HEK293 (cell line): ENCODE data around the gene ZFP92.

Source experiments
- CTCF ChIA-PET: fragments of 350-600 bp; formaldehyde crosslinking; extraction: SDS; loops from one replicate; lab custom pipeline; 2021; ENCODE audit warnings: antibody characterized with exemption; lab: Yijun Ruan, JAX
- POLR2A ChIA-PET: fragments of 300-600 bp; formaldehyde crosslinking; extraction: SDS; loops from one replicate; lab custom pipeline; 2020; ENCODE audit warnings: antibody characterized with exemption, inconsistent platforms; lab: Yijun Ruan, JAX
- H3K27ac ChIP-seq: fragments of 200-500 bp; sonication (Bioruptor generic); 2 replicates; pipeline ENCODE4 v1.5.1; 2014; ENCODE audit warnings: low read depth, low read length, control low read depth, inconsistent platforms; ENCODE audit errors: extremely low read depth
- H3K36me3 ChIP-seq, 2 experiments: fragments of 200-500 bp in 1 of 2; sonication (Bioruptor generic) in 1 of 2; 1 replicate in 1 of 2; 2 replicates in 1 of 2; pipeline ENCODE4 v1.5.1; 2014 to 2017; ENCODE audit warnings: inconsistent platforms in 2 of 2, low read length in 2 of 2; ENCODE audit not compliant: control insufficient read depth in 2 of 2, insufficient read depth in 1 of 2
- H3K4me1 ChIP-seq: fragments of 200-500 bp; sonication (Bioruptor generic); 2 replicates; pipeline ENCODE4 v1.5.1; 2014; ENCODE audit warnings: mild to moderate bottlenecking, low read length, inconsistent platforms; ENCODE audit not compliant: control insufficient read depth, insufficient read depth
- H3K4me3 ChIP-seq: 2 replicates; pipeline ENCODE4 v1.5.1; 2011; ENCODE audit warnings: low read depth, mild to moderate bottlenecking, control low read depth, low read length, moderate library complexity
- H3K9me3 ChIP-seq: fragments of 200-500 bp; sonication (Bioruptor generic); 2 replicates; pipeline ENCODE4 v1.5.1; 2014; ENCODE audit warnings: low read depth, low read length, inconsistent platforms; ENCODE audit not compliant: control insufficient read depth, insufficient read depth
- GLIS2 ChIP-seq: fragments of 450-650 bp; formaldehyde crosslinking; IDR thresholded peaks from 2 replicates; pipeline ENCODE4 v1.5.1; 2016; ENCODE audit warnings: missing biosample characterization, missing genetic modification characterization
- REST ChIP-seq: fragments of 450-650 bp; formaldehyde crosslinking; IDR thresholded peaks from 2 replicates; pipeline ENCODE4 v1.5.1; 2016; ENCODE audit warnings: missing biosample characterization, missing genetic modification characterization
- ZBTB48 ChIP-seq: fragments of 450-650 bp; formaldehyde crosslinking; IDR thresholded peaks from 2 replicates; pipeline ENCODE4 v1.5.1; 2016; ENCODE audit warnings: missing biosample characterization, missing genetic modification characterization
- ZFP3 ChIP-seq: fragments of 450-650 bp; formaldehyde crosslinking; IDR thresholded peaks from 2 replicates; pipeline ENCODE4 v1.5.1; 2016; ENCODE audit warnings: low read depth, missing biosample characterization, missing genetic modification characterization
- ZNF239 ChIP-seq: fragments of 450-650 bp; formaldehyde crosslinking; IDR thresholded peaks from 2 replicates; pipeline ENCODE4 v1.5.1; 2016; ENCODE audit warnings: missing biosample characterization, missing genetic modification characterization
- ZNF26 ChIP-seq: fragments of 450-650 bp; formaldehyde crosslinking; IDR thresholded peaks from 2 replicates; pipeline ENCODE4 v1.5.1; 2016; ENCODE audit warnings: missing biosample characterization, missing genetic modification characterization
- ZNF311 ChIP-seq: fragments of 450-650 bp; formaldehyde crosslinking; IDR thresholded peaks from 2 replicates; pipeline ENCODE4 v1.5.1; 2017; ENCODE audit warnings: missing biosample characterization, missing genetic modification characterization, borderline replicate concordance
- ZNF341 ChIP-seq: fragments of 450-650 bp; formaldehyde crosslinking; IDR thresholded peaks from 2 replicates; pipeline ENCODE4; 2016; ENCODE audit warnings: low read depth, missing biosample characterization, missing genetic modification characterization
- ZNF394 ChIP-seq: fragments of 450-650 bp; formaldehyde crosslinking; IDR thresholded peaks from 2 replicates; pipeline ENCODE4 v1.5.1; 2016; ENCODE audit warnings: missing biosample characterization, missing genetic modification characterization, mild to moderate bottlenecking, moderate library complexity, borderline replicate concordance
- ZNF530 ChIP-seq: fragments of 450-650 bp; formaldehyde crosslinking; IDR thresholded peaks from 2 replicates; pipeline ENCODE4 v1.5.1; 2016; ENCODE audit warnings: low read depth, missing biosample characterization, missing genetic modification characterization
- ZNF548 ChIP-seq: fragments of 450-650 bp; formaldehyde crosslinking; IDR thresholded peaks from 2 replicates; pipeline ENCODE4 v1.5.1; 2016; ENCODE audit warnings: missing biosample characterization, missing genetic modification characterization
- ZNF639 ChIP-seq: fragments of 450-650 bp; formaldehyde crosslinking; IDR thresholded peaks from 2 replicates; pipeline ENCODE4 v1.5.1; 2016; ENCODE audit warnings: missing biosample characterization, missing genetic modification characterization
- ZNF776 ChIP-seq: fragments of 450-650 bp; formaldehyde crosslinking; IDR thresholded peaks from 2 replicates; pipeline ENCODE4 v1.5.0; 2017; ENCODE audit warnings: missing biosample characterization, missing genetic modification characterization, borderline replicate concordance
- ZNF785 ChIP-seq: fragments of 450-650 bp; formaldehyde crosslinking; IDR thresholded peaks from 2 replicates; pipeline ENCODE4 v1.5.1; 2016; ENCODE audit warnings: missing biosample characterization, missing genetic modification characterization
- ZNF791 ChIP-seq: fragments of 450-650 bp; formaldehyde crosslinking; IDR thresholded peaks from 2 replicates; pipeline ENCODE4 v1.5.1; 2016; ENCODE audit warnings: missing biosample characterization, missing genetic modification characterization
- ZXDB ChIP-seq: fragments of 450-650 bp; formaldehyde crosslinking; IDR thresholded peaks from 2 replicates; pipeline ENCODE4 v1.5.1; 2016; ENCODE audit warnings: missing biosample characterization, missing genetic modification characterization
- TF ChIP-seq, protein P1 (sequence below): fragments of 450-650 bp; formaldehyde crosslinking; IDR thresholded peaks from 2 replicates; pipeline ENCODE4 v1.5.1; 2016; ENCODE audit warnings: missing biosample characterization, missing genetic modification characterization, borderline replicate concordance
- TF ChIP-seq, protein P2 (sequence below): fragments of 450-650 bp; formaldehyde crosslinking; IDR thresholded peaks from 2 replicates; pipeline ENCODE4 v1.5.1; 2016; ENCODE audit warnings: missing biosample characterization, missing genetic modification characterization
- TF ChIP-seq, protein P3 (sequence below): fragments of 450-650 bp; formaldehyde crosslinking; IDR thresholded peaks from 2 replicates; pipeline ENCODE4 v1.5.1; 2016; ENCODE audit warnings: missing biosample characterization, missing genetic modification characterization
- TF ChIP-seq, protein P4 (sequence below): IDR thresholded peaks from 2 replicates; pipeline ENCODE4 v1.6.1; 2011; ENCODE audit warnings: mild to moderate bottlenecking, low read depth, low read length, borderline replicate concordance

The ZFP92 gene

GRCh38 chrX:153446950-153447580 is 35.8 kb downstream of the ZFP92 start (continued):
- TF ChIP-seq REST (tag by site-specific recombination) (no peak), ZNF341 (tag by site-specific recombination) (no peak)

GRCh38 chrX:153447581-153447960 is 36.3 kb downstream of the ZFP92 start:
- no peaks in the 10 kb centered on the region for H3K9me3 ChIP-seq
- peaks cover 0 to 12% of the 10 kb centered on the region in 2 experiments; a peak in 2 of 3 replicates for H3K36me3 ChIP-seq
- POLR2A ChIA-PET, result no interaction called here
- H3K4me3 ChIP-seq, result no peak overlapping the region
- CTCF ChIA-PET, result interaction anchor here (0.6 kb wide), 1 partner anchor 202 kb away, joined by 3 read pairs; no protein-coding TSS in a partner anchor
- H3K27ac ChIP-seq, result no peak overlapping the region
- H3K4me1 ChIP-seq, result no peaks in the 10 kb centered on the region
- no peak for TF ChIP-seq ZNF785 (tag by site-specific recombination)
- no peak for TF ChIP-seq ZBTB48 (tag by site-specific recombination)
- TF ChIP-seq ZNF530 (tag by site-specific recombination), result no peak
- TF ChIP-seq, protein P1, sequence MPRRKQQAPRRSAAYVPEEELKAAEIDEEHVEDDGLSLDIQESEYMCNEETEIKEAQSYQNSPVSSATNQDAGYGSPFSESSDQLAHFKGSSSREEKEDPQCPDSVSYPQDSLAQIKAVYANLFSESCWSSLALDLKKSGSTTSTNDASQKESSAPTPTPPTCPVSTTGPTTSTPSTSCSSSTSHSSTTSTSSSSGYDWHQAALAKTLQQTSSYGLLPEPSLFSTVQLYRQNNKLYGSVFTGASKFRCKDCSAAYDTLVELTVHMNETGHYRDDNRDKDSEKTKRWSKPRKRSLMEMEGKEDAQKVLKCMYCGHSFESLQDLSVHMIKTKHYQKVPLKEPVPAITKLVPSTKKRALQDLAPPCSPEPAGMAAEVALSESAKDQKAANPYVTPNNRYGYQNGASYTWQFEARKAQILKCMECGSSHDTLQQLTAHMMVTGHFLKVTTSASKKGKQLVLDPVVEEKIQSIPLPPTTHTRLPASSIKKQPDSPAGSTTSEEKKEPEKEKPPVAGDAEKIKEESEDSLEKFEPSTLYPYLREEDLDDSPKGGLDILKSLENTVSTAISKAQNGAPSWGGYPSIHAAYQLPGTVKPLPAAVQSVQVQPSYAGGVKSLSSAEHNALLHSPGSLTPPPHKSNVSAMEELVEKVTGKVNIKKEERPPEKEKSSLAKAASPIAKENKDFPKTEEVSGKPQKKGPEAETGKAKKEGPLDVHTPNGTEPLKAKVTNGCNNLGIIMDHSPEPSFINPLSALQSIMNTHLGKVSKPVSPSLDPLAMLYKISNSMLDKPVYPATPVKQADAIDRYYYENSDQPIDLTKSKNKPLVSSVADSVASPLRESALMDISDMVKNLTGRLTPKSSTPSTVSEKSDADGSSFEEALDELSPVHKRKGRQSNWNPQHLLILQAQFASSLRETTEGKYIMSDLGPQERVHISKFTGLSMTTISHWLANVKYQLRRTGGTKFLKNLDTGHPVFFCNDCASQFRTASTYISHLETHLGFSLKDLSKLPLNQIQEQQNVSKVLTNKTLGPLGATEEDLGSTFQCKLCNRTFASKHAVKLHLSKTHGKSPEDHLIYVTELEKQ (tag by site-specific recombination), result no peak
- TF ChIP-seq, protein P2, sequence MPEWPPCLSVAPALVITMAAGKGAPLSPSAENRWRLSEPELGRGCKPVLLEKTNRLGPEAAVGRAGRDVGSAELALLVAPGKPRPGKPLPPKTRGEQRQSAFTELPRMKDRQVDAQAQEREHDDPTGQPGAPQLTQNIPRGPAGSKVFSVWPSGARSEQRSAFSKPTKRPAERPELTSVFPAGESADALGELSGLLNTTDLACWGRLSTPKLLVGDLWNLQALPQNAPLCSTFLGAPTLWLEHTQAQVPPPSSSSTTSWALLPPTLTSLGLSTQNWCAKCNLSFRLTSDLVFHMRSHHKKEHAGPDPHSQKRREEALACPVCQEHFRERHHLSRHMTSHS (tag by site-specific recombination), result no peak
- TF ChIP-seq ZNF239, result no peak
- no peak for TF ChIP-seq ZNF394
- no peak for TF ChIP-seq ZNF548
- TF ChIP-seq, protein P3, sequence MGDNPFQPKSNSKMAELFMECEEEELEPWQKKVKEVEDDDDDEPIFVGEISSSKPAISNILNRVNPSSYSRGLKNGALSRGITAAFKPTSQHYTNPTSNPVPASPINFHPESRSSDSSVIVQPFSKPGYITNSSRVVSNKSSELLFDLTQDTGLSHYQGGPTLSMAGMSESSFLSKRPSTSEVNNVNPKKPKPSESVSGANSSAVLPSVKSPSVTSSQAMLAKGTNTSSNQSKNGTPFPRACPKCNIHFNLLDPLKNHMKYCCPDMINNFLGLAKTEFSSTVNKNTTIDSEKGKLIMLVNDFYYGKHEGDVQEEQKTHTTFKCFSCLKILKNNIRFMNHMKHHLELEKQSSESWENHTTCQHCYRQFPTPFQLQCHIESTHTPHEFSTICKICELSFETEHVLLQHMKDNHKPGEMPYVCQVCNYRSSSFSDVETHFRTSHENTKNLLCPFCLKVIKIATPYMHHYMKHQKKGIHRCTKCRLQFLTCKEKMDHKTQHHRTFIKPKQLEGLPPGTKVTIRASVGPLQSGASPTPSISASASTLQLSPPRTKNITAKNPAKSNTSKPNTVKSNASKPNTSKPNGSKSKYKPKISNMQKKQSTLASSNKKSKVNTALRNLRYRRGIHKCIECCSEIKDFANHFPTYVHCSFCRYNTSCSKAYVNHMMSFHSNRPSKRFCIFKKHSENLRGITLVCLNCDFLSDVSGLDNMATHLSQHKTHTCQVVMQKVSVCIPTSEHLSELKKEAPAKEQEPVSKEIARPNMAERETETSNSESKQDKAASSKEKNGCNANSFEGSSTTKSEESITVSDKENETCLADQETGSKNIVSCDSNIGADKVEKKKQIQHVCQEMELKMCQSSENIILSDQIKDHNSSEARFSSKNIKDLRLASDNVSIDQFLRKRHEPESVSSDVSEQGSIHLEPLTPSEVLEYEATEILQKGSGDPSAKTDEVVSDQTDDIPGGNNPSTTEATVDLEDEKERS (tag by site-specific recombination), result no peak
- TF ChIP-seq ZXDB (tag by site-specific recombination), result no peak
- TF ChIP-seq GLIS2 (tag by site-specific recombination), result no peak
- no peak for TF ChIP-seq ZNF311 (tag by site-specific recombination)
- TF ChIP-seq ZNF776 (tag by site-specific recombination), result no peak
- TF ChIP-seq ZNF639 (tag by site-specific recombination), result no peak
- no peak for TF ChIP-seq ZFP3
- no peak for TF ChIP-seq ZNF26 (tag by site-specific recombination)
- TF ChIP-seq, protein P4, sequence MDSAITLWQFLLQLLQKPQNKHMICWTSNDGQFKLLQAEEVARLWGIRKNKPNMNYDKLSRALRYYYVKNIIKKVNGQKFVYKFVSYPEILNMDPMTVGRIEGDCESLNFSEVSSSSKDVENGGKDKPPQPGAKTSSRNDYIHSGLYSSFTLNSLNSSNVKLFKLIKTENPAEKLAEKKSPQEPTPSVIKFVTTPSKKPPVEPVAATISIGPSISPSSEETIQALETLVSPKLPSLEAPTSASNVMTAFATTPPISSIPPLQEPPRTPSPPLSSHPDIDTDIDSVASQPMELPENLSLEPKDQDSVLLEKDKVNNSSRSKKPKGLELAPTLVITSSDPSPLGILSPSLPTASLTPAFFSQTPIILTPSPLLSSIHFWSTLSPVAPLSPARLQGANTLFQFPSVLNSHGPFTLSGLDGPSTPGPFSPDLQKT, result no peak
- no peak for TF ChIP-seq ZNF791
